ENCODE results near the gene FGF22.

FGF22 gene

DNA sequence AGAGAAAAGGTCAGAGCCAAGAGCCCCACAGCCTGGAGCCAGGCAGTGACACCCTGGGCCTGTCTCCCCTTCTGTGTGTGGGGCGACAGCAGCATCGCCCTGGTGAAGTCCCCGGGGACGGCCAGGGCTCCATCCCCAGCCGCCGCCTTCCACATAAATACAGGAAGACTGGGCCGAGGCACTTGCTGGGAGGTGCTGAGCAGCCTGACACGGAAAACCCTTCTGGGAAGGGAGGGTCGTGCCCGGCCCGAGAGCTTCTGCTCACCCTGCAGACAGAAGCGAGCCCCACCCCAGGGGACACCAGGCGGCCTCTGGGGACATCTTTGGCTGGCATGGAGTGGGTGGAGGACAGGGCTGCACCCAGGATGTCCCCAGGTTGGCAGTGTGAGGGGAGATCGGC is 5.1 kb downstream of the FGF22 start:
- TF ChIP-seq, protein P1, sequence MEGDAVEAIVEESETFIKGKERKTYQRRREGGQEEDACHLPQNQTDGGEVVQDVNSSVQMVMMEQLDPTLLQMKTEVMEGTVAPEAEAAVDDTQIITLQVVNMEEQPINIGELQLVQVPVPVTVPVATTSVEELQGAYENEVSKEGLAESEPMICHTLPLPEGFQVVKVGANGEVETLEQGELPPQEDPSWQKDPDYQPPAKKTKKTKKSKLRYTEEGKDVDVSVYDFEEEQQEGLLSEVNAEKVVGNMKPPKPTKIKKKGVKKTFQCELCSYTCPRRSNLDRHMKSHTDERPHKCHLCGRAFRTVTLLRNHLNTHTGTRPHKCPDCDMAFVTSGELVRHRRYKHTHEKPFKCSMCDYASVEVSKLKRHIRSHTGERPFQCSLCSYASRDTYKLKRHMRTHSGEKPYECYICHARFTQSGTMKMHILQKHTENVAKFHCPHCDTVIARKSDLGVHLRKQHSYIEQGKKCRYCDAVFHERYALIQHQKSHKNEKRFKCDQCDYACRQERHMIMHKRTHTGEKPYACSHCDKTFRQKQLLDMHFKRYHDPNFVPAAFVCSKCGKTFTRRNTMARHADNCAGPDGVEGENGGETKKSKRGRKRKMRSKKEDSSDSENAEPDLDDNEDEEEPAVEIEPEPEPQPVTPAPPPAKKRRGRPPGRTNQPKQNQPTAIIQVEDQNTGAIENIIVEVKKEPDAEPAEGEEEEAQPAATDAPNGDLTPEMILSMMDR (IDR thresholded peaks at IDR 0.05; ENCODE audit: extremely low read depth, insufficient read depth, missing control alignments): no peak
- in situ Hi-C loops (cut with MboI; ENCODE audit: low pct_unique_long_range_greater_than_20kb, low sequenced_read_pairs, unreplicated experiment): no loop called here
- no peak for DNase-seq (ENCODE audit: low spot score)

DNA sequence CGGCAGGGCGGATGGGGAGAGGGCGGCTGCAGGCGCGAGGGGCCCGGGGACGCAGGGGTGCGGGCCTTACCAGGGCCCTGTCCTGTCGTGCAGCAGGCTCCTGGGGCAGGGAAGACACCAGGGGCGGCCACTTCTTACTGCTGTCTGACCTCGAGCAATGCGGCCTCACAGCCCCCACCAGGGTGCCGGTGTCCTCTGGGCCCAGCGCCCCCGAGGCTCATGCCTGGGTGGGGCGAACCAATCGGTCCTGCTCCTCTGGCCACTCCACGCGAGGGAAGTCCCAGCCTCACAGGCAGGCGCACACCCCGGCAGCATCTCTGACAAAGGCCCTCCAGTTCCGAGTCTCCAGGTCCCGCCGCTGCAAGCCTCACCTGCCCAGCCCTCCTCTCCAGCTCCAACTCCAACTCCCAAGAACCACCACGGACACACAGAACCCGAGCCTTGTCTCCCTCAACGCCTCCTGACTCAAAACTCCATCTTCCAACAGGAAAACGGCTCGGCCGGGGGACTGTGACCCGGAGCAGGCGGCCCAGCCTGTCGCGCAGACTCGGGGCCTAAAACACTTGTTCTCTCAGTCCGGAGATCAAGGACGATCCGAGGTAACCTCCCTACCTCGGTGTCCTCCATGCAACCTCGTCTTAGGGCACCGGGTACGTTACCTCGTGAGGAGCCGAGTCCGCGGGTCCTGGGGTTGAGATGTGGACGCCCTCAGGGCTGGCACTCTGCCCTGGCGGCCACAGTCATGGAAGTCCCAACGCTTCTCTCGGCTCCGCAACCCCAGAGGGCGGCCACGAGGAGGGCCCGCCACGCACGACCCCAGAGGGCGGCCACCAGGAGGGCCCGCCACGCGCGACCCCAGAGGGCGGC is 6.5 kb downstream of the FGF22 start:
- TF ChIP-seq, protein P1 (IDR thresholded peaks at IDR 0.05; ENCODE audit: extremely low read depth, insufficient read depth, missing control alignments): no peak
- DNase-seq (ENCODE audit: low spot score): no peak
- in situ Hi-C loops (cut with MboI; ENCODE audit: low pct_unique_long_range_greater_than_20kb, low sequenced_read_pairs, unreplicated experiment): no loop called here

DNA sequence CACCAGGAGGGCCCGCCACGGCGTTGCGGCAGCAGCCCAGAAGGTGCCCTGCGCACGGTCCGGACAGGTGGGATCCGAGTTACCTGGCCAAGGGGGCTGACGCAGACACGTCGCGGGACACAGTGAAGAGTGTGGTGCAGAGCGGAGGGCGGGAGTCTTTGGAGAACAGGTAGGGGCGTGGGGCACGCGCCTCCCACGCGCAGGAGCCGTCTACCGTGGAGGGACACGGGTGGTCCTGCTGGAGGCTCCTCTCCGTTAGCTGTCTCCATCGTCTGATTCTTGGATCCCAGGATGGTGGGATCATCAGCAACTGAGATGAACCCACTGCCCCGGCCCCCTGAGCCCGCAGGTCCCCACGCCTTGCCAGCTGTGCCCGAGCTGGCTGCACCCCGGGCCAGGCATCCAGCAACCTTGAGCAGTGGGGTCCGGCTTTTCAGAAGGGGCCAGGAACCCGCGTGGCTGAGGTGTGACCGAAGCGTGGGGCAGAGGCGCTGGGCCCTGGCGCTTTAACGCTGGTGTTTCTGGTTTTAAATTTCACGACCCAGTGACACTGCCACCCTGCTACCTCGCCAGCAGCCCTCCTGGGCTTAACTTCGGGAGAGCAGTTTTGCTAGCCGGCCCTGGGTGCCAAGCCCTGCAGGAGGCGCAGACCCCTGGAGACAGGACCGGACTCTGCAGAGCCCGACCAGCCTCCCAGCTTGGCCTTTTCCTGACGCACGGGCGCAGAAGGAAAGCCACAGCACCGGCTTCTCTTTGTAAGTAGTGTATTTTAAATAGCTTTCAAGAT is 7.3 kb downstream of the FGF22 start:
- TF ChIP-seq, protein P1 (IDR thresholded peaks at IDR 0.05; ENCODE audit: extremely low read depth, insufficient read depth, missing control alignments): no peak
- DNase-seq (ENCODE audit: low spot score): no peak
- in situ Hi-C loops (cut with MboI; ENCODE audit: low pct_unique_long_range_greater_than_20kb, low sequenced_read_pairs, unreplicated experiment): no loop called here

DNA sequence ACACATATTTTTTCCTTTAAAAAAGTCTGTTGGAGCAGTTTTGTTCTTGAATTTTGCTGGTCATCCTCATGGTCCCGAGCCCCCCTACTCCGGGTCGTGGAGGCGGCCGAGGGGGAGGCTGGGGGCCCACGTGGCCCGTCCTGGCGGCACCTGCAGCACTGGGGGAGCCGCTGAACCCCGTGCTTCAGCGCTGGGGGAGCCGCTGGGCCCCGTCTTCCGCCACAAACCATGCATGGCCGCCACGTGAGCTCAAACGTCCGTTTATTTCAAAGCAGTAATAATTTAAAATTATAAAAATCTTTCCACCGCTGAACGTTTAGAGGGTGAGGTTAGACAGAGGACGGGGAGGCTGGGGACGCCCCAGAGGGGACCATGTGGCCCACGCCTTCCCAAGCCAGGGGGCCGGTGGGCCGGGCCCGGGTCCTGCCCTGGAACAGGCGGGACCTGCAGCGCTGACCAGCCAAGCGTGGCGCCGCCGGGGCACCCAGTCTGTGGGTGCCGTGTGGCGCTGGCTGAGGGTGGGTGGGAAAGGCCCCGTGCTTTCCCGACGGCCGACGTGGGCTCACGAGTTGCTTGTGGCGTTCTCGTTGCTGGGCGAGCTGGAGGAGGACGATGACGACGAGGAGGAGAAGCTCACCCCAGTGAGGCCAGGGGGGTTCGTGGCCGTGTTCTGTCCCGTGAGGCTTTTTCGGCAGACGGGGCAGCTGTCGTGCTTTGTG is 8.0 kb downstream of the FGF22 start:
- TF ChIP-seq, protein P1 (IDR thresholded peaks at IDR 0.05; ENCODE audit: extremely low read depth, insufficient read depth, missing control alignments): no peak
- in situ Hi-C loops (cut with MboI; ENCODE audit: low pct_unique_long_range_greater_than_20kb, low sequenced_read_pairs, unreplicated experiment): no loop called here
- no peak for DNase-seq (ENCODE audit: low spot score)

DNA sequence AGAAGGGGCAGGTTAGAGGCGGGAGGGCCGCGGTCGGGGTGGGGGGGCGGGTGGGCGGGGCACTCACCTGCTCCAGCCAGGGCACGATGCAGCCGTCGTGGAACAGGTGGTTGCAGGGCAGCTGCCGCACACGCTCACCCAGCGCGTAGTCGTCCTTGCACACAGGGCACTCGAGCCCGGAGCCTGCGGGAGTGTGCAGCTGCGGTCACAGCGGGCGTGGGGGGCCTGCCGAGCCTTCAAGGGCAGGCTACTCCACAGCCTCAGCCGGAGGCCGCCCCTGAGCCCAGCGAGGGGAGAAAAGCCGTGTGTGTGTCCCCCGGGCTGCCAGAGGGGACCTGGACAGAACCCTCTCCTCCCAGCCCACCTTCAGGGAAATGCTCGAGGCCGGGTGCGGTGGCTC is 8.6 kb downstream of the FGF22 start:
- no peak for DNase-seq (ENCODE audit: low spot score)
- in situ Hi-C loops (cut with MboI; ENCODE audit: low pct_unique_long_range_greater_than_20kb, low sequenced_read_pairs, unreplicated experiment): no loop called here
- TF ChIP-seq, protein P1 (IDR thresholded peaks at IDR 0.05; ENCODE audit: extremely low read depth, insufficient read depth, missing control alignments): no peak

Data from GM13977 (cell line).